Tibial nerve (tissue), 4 donors: ENCODE data around the gene PNPLA5. TPM values are rescaled to one million over a fixed set of nuclear protein-coding genes. Genes with fewer than 3 reads are reported as not detected.

ENCODE experiments used
- DNase-seq, 2 donors: peaks; one replicate each; pipeline ENCODE4 v3.0.0-alpha.2; 2019; ENCODE audit warnings: low spot score in 2 of 2
- H3K27ac ChIP-seq, 4 donors: fragments of 200-600 bp; sonication (generic) in 3 of 4; one replicate each; pipeline ENCODE4 v1.5.1; 2017 to 2019; ENCODE audit warnings: mild to moderate bottlenecking in 1 of 4
- H3K27me3 ChIP-seq, 2 donors: fragments of 200-600 bp; sonication (generic) in 1 of 2; one replicate each; pipeline versions ENCODE4 v1.5.1 to v1.6.0; 2017 to 2019
- H3K36me3 ChIP-seq, 3 donors: fragments of 200-600 bp; sonication (generic); one replicate each; pipeline ENCODE4 v1.5.1; 2018 to 2019
- H3K4me1 ChIP-seq, 4 donors: fragments of 200-600 bp; sonication (generic) in 3 of 4; one replicate each; pipeline ENCODE4 v1.5.1; 2017 to 2019
- H3K4me3 ChIP-seq, 4 donors: fragments of 200-600 bp; sonication (generic) in 3 of 4; one replicate each; pipeline ENCODE4 v1.5.1; 2017 to 2019; ENCODE audit warnings: mild to moderate bottlenecking in 1 of 4, moderate library complexity in 1 of 4
- H3K9me3 ChIP-seq, 4 donors: fragments of 200-600 bp; sonication (generic) in 3 of 4; one replicate each; pipeline ENCODE4 v1.5.1; 2017 to 2019
- CTCF ChIP-seq, 5 experiments: fragments of 200-600 bp in 3 of 5; fragments of 450-650 bp in 2 of 5; sonication (generic) in 3 of 5; IDR thresholded peaks; one replicate each; pipeline ENCODE4 v1.5.1; 2016 to 2019; ENCODE audit warnings: antibody characterized with exemption in 5 of 5, mild to moderate bottlenecking in 3 of 5, moderate library complexity in 2 of 5
- EP300 ChIP-seq, 2 donors: sonication (generic); formaldehyde crosslinking; IDR thresholded peaks; one replicate each; pipeline ENCODE4 v1.6.1; 2017; ENCODE audit warnings: antibody characterized with exemption in 2 of 2, mild to moderate bottlenecking in 1 of 2
- POLR2A ChIP-seq, 2 donors: fragments of 450-650 bp; IDR thresholded peaks; one replicate each; pipeline ENCODE4 v1.6.1; 2017; ENCODE audit warnings: antibody characterized with exemption in 2 of 2, mild to moderate bottlenecking in 2 of 2, moderate library complexity in 2 of 2
- WGBS, 2 donors: methylation state at CpG; one replicate each; pipeline ENCODE4 v1.1.5; 2018; 5-methylcytosine and 5-hydroxymethylcytosine counted together
- total RNA-seq, 4 donors: library from RNA; depleted of rRNA; stranded (reverse); fragments of >200 nt; gene quantifications; one replicate each; pipeline ENCODE4 v1.1.0, GENCODE V29; 2016

PNPLA5 gene
- total RNA-seq, 4 donors from 2014 or later, result not detected

DNA sequence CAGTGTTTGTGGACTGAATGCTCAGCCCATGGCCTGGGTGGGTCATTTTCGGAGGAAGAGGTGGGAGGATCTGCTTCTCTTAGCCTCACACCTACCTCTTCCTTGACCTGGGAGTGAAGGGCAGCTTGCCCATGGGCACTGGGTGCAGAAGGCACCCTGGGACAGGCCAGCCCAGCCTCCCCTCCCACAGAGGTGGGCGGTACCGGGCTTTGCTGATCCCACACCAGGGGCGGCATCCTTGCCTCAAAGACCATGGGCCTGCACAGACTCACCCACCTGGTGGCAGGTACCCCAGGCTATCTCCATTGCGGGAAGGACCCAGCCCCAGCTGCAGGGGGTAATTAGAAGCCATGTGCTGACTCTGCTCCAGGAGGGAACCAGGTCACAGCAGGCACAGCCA lies 1.5 kb upstream of the PNPLA5 start:
- Histone ChIP-seq H3K27ac (no peak overlapping the region), H3K4me1 (peaks cover 0 to 12% (median 0%) of the 10 kb centered on the region in 4 donors), H3K36me3 (no peaks in the 10 kb centered on the region), H3K9me3 (no peaks in the 10 kb centered on the region), H3K4me3 (no peak overlapping the region), H3K27me3 (peaks cover 0 to 62% of the 10 kb centered on the region in 2 donors)
- WGBS, 2 donors, result 59 to 61% methylated on average over 3 to 5 of the region's 5 CpGs
- no peak for DNase-seq
- TF ChIP-seq EP300 (IDR thresholded peaks at IDR 0.05) (no peak), CTCF (IDR thresholded peaks at IDR 0.05) (no peak), POLR2A (IDR thresholded peaks at IDR 0.05) (no peak)

GRCh38 chr22:43892183-43892894 lies 526 bp upstream of the PNPLA5 start:
- H3K27me3 ChIP-seq, result peaks cover 0 to 70% of the 10 kb centered on the region in 2 donors
- H3K9me3 ChIP-seq, result no peaks in the 10 kb centered on the region
- H3K27ac ChIP-seq, result no peak overlapping the region
- no peaks in the 10 kb centered on the region for H3K36me3 ChIP-seq
- no peak overlapping the region for H3K4me3 ChIP-seq
- WGBS, 2 donors, result 46 to 61% methylated on average over 11 to 14 of the region's 15 CpGs
- H3K4me1 ChIP-seq, result peaks cover 0 to 12% (median 0%) of the 10 kb centered on the region in 4 donors
- TF ChIP-seq CTCF (IDR thresholded peaks at IDR 0.05) (no peak), EP300 (IDR thresholded peaks at IDR 0.05) (no peak), POLR2A (IDR thresholded peaks at IDR 0.05) (no peak)
- DNase-seq, result no peak

DNA sequence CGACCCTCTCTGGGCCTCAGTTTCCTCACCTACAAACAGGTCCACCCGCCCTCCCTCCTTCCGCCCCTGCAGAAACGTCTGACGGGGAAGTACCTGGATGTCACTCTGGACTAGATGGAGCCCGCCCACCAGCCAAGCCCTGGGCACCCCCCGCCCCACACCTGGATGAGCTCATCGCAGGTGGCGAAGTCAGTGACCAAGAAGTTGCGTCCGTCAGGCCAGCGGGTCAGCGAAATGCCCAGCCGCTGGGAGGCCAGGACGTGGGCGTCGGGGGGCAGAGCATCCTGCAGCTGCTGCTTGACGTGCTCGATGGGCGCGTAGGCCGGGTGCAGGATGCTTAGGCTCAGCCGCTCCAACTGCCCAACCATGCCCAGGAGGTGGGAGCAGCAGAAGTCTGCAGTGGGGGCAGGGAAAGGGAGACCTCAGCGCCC lies 897 bp downstream of the PNPLA5 start:
- no peak for DNase-seq
- no peak overlapping the region for H3K27ac ChIP-seq
- 8 to 31% methylated on average over 10 to 13 of the region's 24 CpGs for WGBS, 2 donors
- peaks cover 0 to 12% (median 0%) of the 10 kb centered on the region in 4 donors for H3K4me1 ChIP-seq
- H3K9me3 ChIP-seq, result no peaks in the 10 kb centered on the region
- no peak overlapping the region for H3K4me3 ChIP-seq
- H3K36me3 ChIP-seq, result no peaks in the 10 kb centered on the region
- H3K27me3 ChIP-seq, result peaks cover 0 to 67% of the 10 kb centered on the region in 2 donors
- no peak for TF ChIP-seq POLR2A (IDR thresholded peaks at IDR 0.05)
- no peak for TF ChIP-seq CTCF (IDR thresholded peaks at IDR 0.05)
- no peak for TF ChIP-seq EP300 (IDR thresholded peaks at IDR 0.05)

DNA sequence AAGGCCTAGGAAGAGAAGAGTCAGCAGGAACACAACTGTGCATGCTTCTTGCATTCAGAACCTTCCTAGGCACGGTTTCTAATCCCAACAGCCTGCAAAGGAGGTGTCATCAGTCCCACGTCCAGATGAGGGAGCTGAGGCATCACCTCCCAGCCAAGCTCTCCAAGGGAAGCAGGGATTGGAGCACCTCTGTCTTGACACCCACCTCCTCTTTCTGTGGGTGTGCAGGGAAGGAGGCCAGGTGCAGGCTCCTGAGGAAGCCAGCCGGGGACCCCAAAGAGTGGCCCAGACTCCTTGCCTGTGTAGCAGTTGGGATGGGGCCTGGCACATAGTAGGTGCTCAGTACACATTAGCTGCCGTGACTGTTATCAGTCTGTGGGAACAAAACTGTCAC lies 2.0 kb downstream of the PNPLA5 start:
- WGBS, 2 donors, result 47 to 58% methylated on average over 4 of the region's 4 CpGs
- H3K36me3 ChIP-seq, result no peaks in the 10 kb centered on the region
- no peak overlapping the region for H3K27ac ChIP-seq
- no peak for DNase-seq
- H3K4me3 ChIP-seq, result no peak overlapping the region
- peaks cover 0 to 62% of the 10 kb centered on the region in 2 donors for H3K27me3 ChIP-seq
- H3K4me1 ChIP-seq, result peaks cover 0 to 12% (median 0%) of the 10 kb centered on the region in 4 donors
- no peaks in the 10 kb centered on the region for H3K9me3 ChIP-seq
- TF ChIP-seq EP300 (IDR thresholded peaks at IDR 0.05) (no peak), CTCF (IDR thresholded peaks at IDR 0.05) (no peak), POLR2A (IDR thresholded peaks at IDR 0.05) (no peak)

DNA sequence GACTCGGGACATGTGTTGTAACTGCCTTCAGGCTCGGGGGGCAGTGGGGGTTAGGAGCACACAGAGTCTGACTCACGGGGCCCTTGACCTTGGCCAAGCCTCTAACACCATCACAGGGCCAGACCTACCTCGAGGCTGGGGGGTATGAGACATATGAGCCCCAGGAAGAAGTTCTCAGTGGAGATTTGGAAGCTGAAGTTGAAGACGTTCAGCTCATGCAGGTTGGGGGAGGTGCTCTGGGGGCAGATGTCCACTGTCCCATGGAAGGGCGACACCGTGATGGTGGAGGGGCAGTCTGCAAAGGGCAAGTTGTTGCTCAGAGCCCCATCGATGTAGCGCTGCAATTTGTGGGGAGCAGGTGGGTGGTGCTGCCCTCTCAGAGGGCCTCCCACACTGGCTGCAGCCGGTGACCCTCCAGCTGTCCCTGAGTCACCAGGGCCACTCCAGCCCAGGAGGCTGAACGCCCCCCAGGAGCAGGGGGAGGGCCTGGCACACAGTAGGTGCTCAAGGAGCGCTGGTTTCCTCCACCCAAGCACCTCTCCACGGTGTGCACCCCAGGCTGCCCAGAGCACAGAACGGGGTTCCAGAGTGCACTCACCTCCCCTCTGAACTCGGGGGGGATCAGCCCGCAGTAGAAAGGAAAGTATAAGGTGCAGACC lies 2.5 kb downstream of the PNPLA5 start:
- no peak overlapping the region for H3K27ac ChIP-seq
- 67 to 73% methylated on average over 13 to 15 of the region's 16 CpGs for WGBS, 2 donors
- H3K4me1 ChIP-seq, result peaks cover 0 to 12% (median 0%) of the 10 kb centered on the region in 4 donors
- no peak for DNase-seq
- no peaks in the 10 kb centered on the region for H3K9me3 ChIP-seq
- no peak overlapping the region for H3K4me3 ChIP-seq
- H3K36me3 ChIP-seq, result no peaks in the 10 kb centered on the region
- H3K27me3 ChIP-seq, result peaks cover 0 to 62% of the 10 kb centered on the region in 2 donors
- no peak for TF ChIP-seq CTCF (IDR thresholded peaks at IDR 0.05)
- no peak for TF ChIP-seq EP300 (IDR thresholded peaks at IDR 0.05)
- TF ChIP-seq POLR2A (IDR thresholded peaks at IDR 0.05), result no peak
